Left ventricle myocardium inferior (tissue), 1 donor: ENCODE measurements around the gene SP110. TPM values are rescaled to one million over a fixed set of nuclear protein-coding genes. Genes with fewer than 3 reads are reported as not detected.

Experiments
- DNase-seq: peaks from one replicate; pipeline ENCODE4 v3.0.0-alpha.2; 2020
- H3K27ac ChIP-seq: fragments of 200-600 bp; replicated peaks from 2 replicates; pipeline ENCODE4 v1.8.0; 2021
- H3K27me3 ChIP-seq: fragments of 200-600 bp; 2 replicates; pipeline ENCODE4 v1.8.0; 2021; ENCODE audit warnings: low read depth
- H3K36me3 ChIP-seq: fragments of 200-600 bp; 2 replicates; pipeline ENCODE4 v1.8.0; 2021
- H3K4me1 ChIP-seq: fragments of 200-600 bp; 2 replicates; pipeline ENCODE4 v1.8.0; 2021
- H3K4me3 ChIP-seq: fragments of 200-600 bp; 2 replicates; pipeline ENCODE4 v1.8.0; 2021; ENCODE audit warnings: mild to moderate bottlenecking, moderate library complexity
- H3K9me3 ChIP-seq: fragments of 200-600 bp; replicated peaks from 2 replicates; pipeline ENCODE4 v1.8.0; 2021
- CTCF ChIP-seq: fragments of 200-600 bp; IDR thresholded peaks from 2 replicates; pipeline ENCODE4 v1.8.0; 2021; ENCODE audit warnings: antibody characterized with exemption, mild to moderate bottlenecking, borderline replicate concordance
- intact Hi-C: fragments of 100-400 bp; cut with micrococcal nuclease; formaldehyde crosslinking; loops from one replicate; pipeline ENCODE4 v1.11.0; 2022
- total RNA-seq: library from RNA; stranded (reverse); fragmentation: NEBNext Ultra II Directional; extraction: Animal tissue kit (Norgen Biotek cat#: 25700); gene quantifications from one replicate; pipeline ENCODE4 v1.2.1, GENCODE V29; 2021
- donor health status: DM: no; HTN: yes; CAD: no; lungs with severe emphysema.

SP110 gene
- total RNA-seq, 1 donor from 2014 or later, result 10.5 TPM

GRCh38 chr2:230152334-230152733, 67.5 kb downstream of the SP110 start:
- no peaks in the 10 kb centered on the region for H3K4me1 ChIP-seq
- intact Hi-C loops, result no loop called here
- no peak for DNase-seq
- no peaks in the 10 kb centered on the region for H3K27me3 ChIP-seq
- H3K27ac ChIP-seq, result no peak overlapping the region
- no peaks in the 10 kb centered on the region for H3K36me3 ChIP-seq
- no peak for TF ChIP-seq CTCF
- H3K9me3 ChIP-seq, result peaks cover 8% of the 10 kb centered on the region
- no peak overlapping the region for H3K4me3 ChIP-seq

- intact Hi-C loops, result no loop called here
- no peaks in the 10 kb centered on the region for H3K9me3 ChIP-seq
- no peaks in the 10 kb centered on the region for H3K4me1 ChIP-seq
- no peak overlapping the region for H3K4me3 ChIP-seq
- H3K36me3 ChIP-seq, result no peaks in the 10 kb centered on the region
- H3K27me3 ChIP-seq, result no peaks in the 10 kb centered on the region
- no peak for DNase-seq
- TF ChIP-seq CTCF, result no peak
- no peak overlapping the region for H3K27ac ChIP-seq
These were observed 75.4 kb downstream of the SP110 start for GRCh38 chr2:230144355-230144754.

GRCh38 chr2:230140667-230141066, 79.1 kb downstream of the SP110 start:
- Histone ChIP-seq H3K27ac (no peak overlapping the region), H3K4me1 (no peaks in the 10 kb centered on the region), H3K27me3 (no peaks in the 10 kb centered on the region), H3K9me3 (no peaks in the 10 kb centered on the region), H3K4me3 (no peak overlapping the region), H3K36me3 (no peaks in the 10 kb centered on the region)
- no peak for TF ChIP-seq CTCF
- intact Hi-C loops, result no loop called here
- DNase-seq, result no peak

GRCh38 chr2:230137902-230138539, 81.8 kb downstream of the SP110 start:
- Histone ChIP-seq H3K27me3 (no peaks in the 10 kb centered on the region), H3K4me3 (no peak overlapping the region)
- intact Hi-C loops, result no loop called here

GRCh38 chr2:230135130-230135525, 84.7 kb downstream of the SP110 start:
- Histone ChIP-seq H3K4me1 (peaks cover 29% of the 10 kb centered on the region), H3K27ac (peak overlapping the region; percentile 72), H3K36me3 (no peaks in the 10 kb centered on the region), H3K9me3 (peaks cover 30% of the 10 kb centered on the region), H3K4me3 (no peak overlapping the region), H3K27me3 (no peaks in the 10 kb centered on the region)
- intact Hi-C loops, result no loop called here
- no peak for DNase-seq
- no peak for TF ChIP-seq CTCF

More at GRCh38 chr2:230137902-230138539, 81.8 kb downstream of the SP110 start:
- no peak for DNase-seq
- no peak for TF ChIP-seq CTCF
- no peak overlapping the region for H3K27ac ChIP-seq
- peaks cover 16% of the 10 kb centered on the region for H3K9me3 ChIP-seq
- H3K36me3 ChIP-seq, result no peaks in the 10 kb centered on the region
- peaks cover 11% of the 10 kb centered on the region for H3K4me1 ChIP-seq
